Fibroblast of mammary gland (primary cell): ENCODE data around the gene NXT2.
"Not testable (repeated sequence)": the region's sequence is repeated elsewhere in the genome, so short reads cannot be mapped to it uniquely, and the experiment has no call there.

Experiments
- DNase-seq: peaks from one replicate; pipeline ENCODE4 v3.0.0-alpha.2; 2010; ENCODE audit warnings: low read depth
- H3K4me3 ChIP-seq: 2 replicates; pipeline ENCODE4 v1.5.1; 2011; ENCODE audit warnings: low read depth, mild to moderate bottlenecking, low read length, moderate library complexity; ENCODE audit not compliant: control insufficient read depth
- CTCF ChIP-seq: conservative IDR thresholded peaks from 2 replicates; pipeline ENCODE4 v1.5.1; 2011; ENCODE audit warnings: low read depth, low read length, inconsistent platforms; ENCODE audit not compliant: control insufficient read depth, insufficient read depth

Gene NXT2

GRCh38 chrX:109511113-109511512 lies 25.5 kb upstream of the NXT2 start:
- DNase-seq = no peak
- no peak for TF ChIP-seq CTCF
- no peak overlapping the region for H3K4me3 ChIP-seq

- DNase-seq = no peak
- TF ChIP-seq CTCF = no peak
- H3K4me3 ChIP-seq = no peak overlapping the region
Observed at GRCh38 chrX:109519001-109519400, 17.6 kb upstream of the NXT2 start.

DNA sequence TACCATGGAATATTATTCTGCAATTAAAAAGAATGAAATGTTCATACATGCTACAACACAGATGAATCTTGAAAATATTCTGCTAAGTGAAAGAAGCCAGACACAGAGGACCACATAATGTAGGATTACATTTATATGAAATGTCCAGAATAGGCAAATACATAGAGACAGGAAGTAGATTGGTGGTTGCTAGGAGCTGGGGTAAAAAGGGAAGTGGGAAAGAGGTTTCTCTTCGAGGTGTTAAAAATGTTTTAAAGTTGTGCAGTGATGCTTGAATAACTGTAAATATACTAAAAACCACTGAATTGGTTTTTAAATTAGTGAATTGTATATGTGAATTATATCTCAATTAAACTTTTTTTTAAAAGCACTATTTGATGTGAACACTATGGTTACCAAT lies 3.6 kb upstream of the NXT2 start:
- TF ChIP-seq CTCF = no peak
- no peak for DNase-seq
- no peak overlapping the region for H3K4me3 ChIP-seq

DNA sequence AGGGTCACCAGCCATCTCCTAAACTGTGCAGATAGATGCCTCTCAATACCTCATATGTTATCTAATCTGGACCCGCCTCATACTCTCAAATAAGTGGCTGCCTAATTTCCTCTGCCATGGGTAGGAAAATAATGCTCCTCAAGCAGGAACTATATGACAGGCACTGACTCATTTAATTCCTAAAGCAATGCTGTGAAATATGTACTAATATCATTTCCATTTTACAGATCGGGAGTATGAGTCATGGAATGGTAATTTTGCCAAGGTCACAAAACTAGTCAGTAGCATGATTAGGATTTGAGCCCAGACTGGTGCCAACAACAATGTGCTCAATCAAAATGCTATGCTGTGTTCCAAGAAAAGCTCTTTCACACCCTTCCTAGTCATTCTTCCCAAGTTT lies 3.0 kb upstream of the NXT2 start:
- no peak for TF ChIP-seq CTCF
- DNase-seq = peak; percentile 25
- H3K4me3 ChIP-seq = no peak overlapping the region

DNA sequence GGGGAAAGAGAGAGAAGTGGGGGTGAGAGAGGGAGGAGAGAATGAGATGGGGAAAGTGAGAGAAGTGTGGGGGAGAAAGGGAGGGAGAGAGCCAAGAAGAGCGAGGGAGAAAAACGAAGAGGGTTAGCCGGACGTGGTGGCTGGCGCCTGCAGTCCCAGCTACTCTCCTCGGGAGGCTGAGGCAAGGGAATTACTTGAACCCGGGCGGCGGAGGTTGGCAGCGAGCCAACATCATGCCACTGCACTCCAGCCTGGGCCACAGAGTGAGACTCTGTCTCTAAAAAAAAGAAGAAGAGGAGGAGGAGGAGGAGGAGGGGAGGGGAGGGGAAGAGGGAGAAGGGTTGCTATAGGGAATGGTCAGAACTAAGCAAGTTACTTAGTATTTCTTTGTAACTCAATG lies 1.7 kb upstream of the NXT2 start:
- no peak for TF ChIP-seq CTCF
- no peak for DNase-seq
- no peak overlapping the region for H3K4me3 ChIP-seq

DNA sequence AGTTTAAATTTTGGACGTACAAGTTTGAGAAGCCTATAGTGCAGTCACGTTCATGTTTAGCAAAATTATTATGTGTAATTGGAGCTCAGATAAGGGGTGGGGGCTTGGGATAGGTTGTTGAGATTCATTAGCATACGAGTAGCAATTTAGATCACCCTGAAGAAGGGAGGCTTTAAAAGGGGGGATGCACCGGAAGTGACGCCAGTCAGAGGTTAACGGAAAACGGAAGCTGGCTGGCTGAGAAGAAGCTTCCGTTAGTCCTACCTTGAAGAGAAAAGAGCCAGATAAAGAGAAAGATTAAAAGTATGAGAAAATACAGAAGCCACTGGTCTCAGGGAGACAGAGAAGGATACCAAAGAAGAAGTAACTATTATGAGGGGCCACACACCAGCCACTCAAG lies 1.1 kb upstream of the NXT2 start:
- H3K4me3 ChIP-seq = no peak overlapping the region
- no peak for DNase-seq
- TF ChIP-seq CTCF = no peak

- no peak for TF ChIP-seq CTCF
- H3K4me3 ChIP-seq = peak overlapping the region; percentile 69
- peak; percentile 76 for DNase-seq
Observed at GRCh38 chrX:109537324-109537665, 651 bp downstream of the NXT2 start.

GRCh38 chrX:109539007-109539406 lies 2.4 kb downstream of the NXT2 start:
- DNase-seq, H3K4me3 ChIP-seq: not testable (repeated sequence)
